Gastroesophageal sphincter (tissue), 4 donors: ENCODE data around the gene KDM1A. TPM values are rescaled to one million over a fixed set of nuclear protein-coding genes. Genes with fewer than 3 reads are reported as not detected.

Source experiments
- ATAC-seq: fragments of 150-250 bp; one replicate; pipeline ENCODE4 v1.9.1; 2016; ENCODE audit warnings: mild to moderate bottlenecking, moderate library complexity
- H3K27ac ChIP-seq, 4 donors: fragments of 200-600 bp; sonication (generic) in 3 of 4; 1 replicate in 3 of 4; 2 replicates in 1 of 4; pipeline ENCODE4 v1.5.1; 2016 to 2019
- H3K27me3 ChIP-seq: fragments of 200-600 bp; sonication (generic); one replicate; pipeline ENCODE4 v1.5.1; 2019
- H3K36me3 ChIP-seq, 2 donors: fragments of 200-600 bp; sonication (generic); one replicate each; pipeline ENCODE4 v1.5.1; 2019; ENCODE audit warnings: control low read depth in 1 of 2
- H3K4me1 ChIP-seq, 3 donors: fragments of 200-600 bp; sonication (generic); 1 replicate in 2 of 3; 2 replicates in 1 of 3; pipeline ENCODE4 v1.5.1; 2016 to 2019; ENCODE audit warnings: control low read depth in 2 of 3
- H3K4me3 ChIP-seq, 2 donors: fragments of 200-600 bp; sonication (generic); one replicate each; pipeline ENCODE4 v1.5.1; 2019; ENCODE audit warnings: mild to moderate bottlenecking in 1 of 2, moderate library complexity in 1 of 2
- H3K9me3 ChIP-seq, 3 donors: fragments of 200-600 bp; sonication (generic); one replicate each; pipeline ENCODE4 v1.5.1; 2017 to 2019; ENCODE audit warnings: control low read depth in 2 of 3
- CTCF ChIP-seq, 4 experiments: fragments of 200-600 bp in 2 of 4; fragments of 450-650 bp in 2 of 4; sonication (generic) in 1 of 4; IDR thresholded peaks; one replicate each; pipeline ENCODE4 v1.5.1; 2017 to 2019; ENCODE audit warnings: antibody characterized with exemption in 4 of 4, mild to moderate bottlenecking in 2 of 4, moderate library complexity in 2 of 4
- EP300 ChIP-seq: sonication (generic); formaldehyde crosslinking; IDR thresholded peaks from one replicate; pipeline ENCODE4 v1.6.1; 2017; ENCODE audit warnings: antibody characterized with exemption, mild to moderate bottlenecking
- POLR2A ChIP-seq, 2 donors: fragments of 450-650 bp; IDR thresholded peaks; one replicate each; pipeline ENCODE4 v1.6.1; 2017; ENCODE audit warnings: antibody characterized with exemption in 2 of 2, mild to moderate bottlenecking in 2 of 2, moderate library complexity in 1 of 2
- POLR2AphosphoS5 ChIP-seq: sonication (generic); formaldehyde crosslinking; IDR thresholded peaks from one replicate; pipeline ENCODE4 v1.6.1; 2017; ENCODE audit warnings: antibody characterized with exemption
- WGBS, 2 donors: methylation state at CpG; one replicate each; pipeline ENCODE4 v1.1.5; 2018; ENCODE audit warnings: low coverage in 1 of 2; 5-methylcytosine and 5-hydroxymethylcytosine counted together
- total RNA-seq, 4 donors: library from RNA; depleted of rRNA; stranded (reverse); fragments of >200 nt; gene quantifications; one replicate each; pipeline ENCODE4 v1.1.0, GENCODE V29; 2016

The KDM1A gene
- total RNA-seq = 10 to 100 TPM; 48.9 to 62.4 (median 54.6) TPM

GRCh38 chr1:23019094-23019862 lies at the start of gene KDM1A:
Gene KDM1A (plus strand): TSS chr1:23019468. CDS start chr1:23019597, 129 bp downstream.
- no peaks in the 10 kb centered on the region for H3K9me3 ChIP-seq
- H3K27ac ChIP-seq = peak within 1 kb of the TSS; percentile 56 to 95 (median 90)
- H3K4me3 ChIP-seq = peak within 1 kb of the TSS; percentile 69 to 85
- H3K4me1 ChIP-seq = peaks cover 0 to 24% (median 2%) of the 10 kb centered on the region in 3 donors
- H3K27me3 ChIP-seq = no peaks in the 10 kb centered on the region
- no peaks in the 10 kb centered on the region for H3K36me3 ChIP-seq
- ATAC-seq = peak; percentile 100
- TF ChIP-seq POLR2A (IDR thresholded peaks at IDR 0.05) = peak; percentile 85 to 89
- TF ChIP-seq CTCF (IDR thresholded peaks at IDR 0.05) = peak in 2 of 4 experiments; percentile 16 to 40
- peak; percentile 89 for TF ChIP-seq POLR2AphosphoS5
- no peak for TF ChIP-seq EP300
- WGBS, 2 donors = 7% methylated on average over 3 of the region's 85 CpGs; no CpG with 5 or more reads in 1 of the 2 donors

- Histone ChIP-seq H3K36me3 (no peaks in the 10 kb centered on the region), H3K4me3 (no peak overlapping the region), H3K27ac (no peak overlapping the region), H3K27me3 (peaks cover 48% of the 10 kb centered on the region), H3K9me3 (peaks cover 0 to 23% (median 0%) of the 10 kb centered on the region in 3 donors), H3K4me1 (peaks cover 0 to 14% (median 5%) of the 10 kb centered on the region in 3 donors)
- TF ChIP-seq CTCF (IDR thresholded peaks at IDR 0.05) = no peak
- ATAC-seq = no peak
- 85 to 100% methylated on average over 1 to 2 of the region's 2 CpGs for WGBS, 2 donors
These were observed 49.2 kb upstream of the KDM1A start for GRCh38 chr1:22970096-22970495.

GRCh38 chr1:22971161-22971560 lies 48.1 kb upstream of the KDM1A start:
- H3K27ac ChIP-seq = no peak overlapping the region
- peaks cover 0 to 14% (median 5%) of the 10 kb centered on the region in 3 donors for H3K4me1 ChIP-seq
- H3K9me3 ChIP-seq = peaks cover 0 to 12% (median 0%) of the 10 kb centered on the region in 3 donors
- 41 to 64% methylated on average over 3 of the region's 3 CpGs for WGBS, 2 donors
- no peak for ATAC-seq
- H3K4me3 ChIP-seq = no peak overlapping the region
- H3K36me3 ChIP-seq = no peaks in the 10 kb centered on the region
- no peak for TF ChIP-seq POLR2A (IDR thresholded peaks at IDR 0.05)
- no peak for TF ChIP-seq CTCF (IDR thresholded peaks at IDR 0.05)
- no peak for TF ChIP-seq POLR2AphosphoS5
- TF ChIP-seq EP300 = no peak
- peaks cover 52% of the 10 kb centered on the region for H3K27me3 ChIP-seq

GRCh38 chr1:22971611-22972405 lies 47.5 kb upstream of the KDM1A start:
- 74 to 80% methylated on average over 2 to 4 of the region's 5 CpGs for WGBS, 2 donors
- no peak overlapping the region for H3K27ac ChIP-seq
- no peak for ATAC-seq

More at GRCh38 chr1:22971611-22972405, 47.5 kb upstream of the KDM1A start:
- H3K9me3 ChIP-seq = peaks cover 0 to 6% (median 0%) of the 10 kb centered on the region in 3 donors
- no peaks in the 10 kb centered on the region for H3K36me3 ChIP-seq
- TF ChIP-seq CTCF (IDR thresholded peaks at IDR 0.05) = no peak
- TF ChIP-seq POLR2A (IDR thresholded peaks at IDR 0.05) = no peak
- TF ChIP-seq EP300 = no peak
- TF ChIP-seq POLR2AphosphoS5 = no peak
- H3K4me3 ChIP-seq = no peak overlapping the region
- H3K4me1 ChIP-seq = peaks cover 0 to 14% (median 5%) of the 10 kb centered on the region in 3 donors
- peaks cover 48% of the 10 kb centered on the region for H3K27me3 ChIP-seq
